Measurements from ENCODE around the gene GNB1.

DNA sequence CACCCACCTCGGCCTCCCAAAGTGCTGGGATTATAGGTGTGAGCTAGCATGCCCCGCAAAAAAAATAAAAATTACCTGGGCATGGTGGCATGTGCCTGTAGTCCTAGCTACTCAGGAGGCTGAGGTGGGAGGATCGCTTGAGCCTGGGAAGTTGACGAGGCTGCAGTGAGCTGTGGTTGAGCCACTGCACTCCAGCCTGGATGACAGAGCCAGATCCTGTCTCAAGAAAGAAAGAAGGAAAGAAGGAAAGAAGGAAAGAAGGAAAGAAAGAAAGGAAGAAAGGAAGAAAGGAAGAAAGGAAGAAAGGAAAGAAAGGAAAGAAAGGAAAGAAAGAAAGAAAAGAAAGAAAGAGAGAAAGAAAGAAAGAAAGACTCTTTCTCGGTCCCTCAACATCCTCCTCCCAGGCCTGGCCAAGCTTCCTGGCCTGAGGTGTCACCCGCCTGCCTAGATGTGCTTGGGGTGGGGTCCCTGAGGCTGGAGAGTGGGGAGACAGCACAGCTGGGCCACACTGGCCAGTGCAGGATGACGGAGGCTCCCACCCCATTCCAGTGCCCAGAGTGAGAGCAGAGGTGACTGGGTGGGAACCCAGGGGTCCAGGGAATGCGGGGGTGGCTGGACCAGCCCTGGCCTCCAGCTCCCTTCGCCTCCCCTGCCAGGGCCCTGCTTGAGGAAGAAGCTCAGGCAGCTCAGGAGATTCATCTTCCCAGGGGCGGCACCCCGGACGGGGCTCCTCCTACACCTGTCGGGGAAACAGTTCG, 10.2 kb upstream of the GNB1 start:
- no peak for TF ChIP-seq GATA3 (IDR thresholded peaks at IDR 0.05; ENCODE audit: low read depth, low read length)
- no peak for TF ChIP-seq GATA2 (IDR thresholded peaks at IDR 0.05; ENCODE audit: low read depth, low read length)
